ENCODE data around the gene PLD4. TPM values are rescaled to one million over a fixed set of nuclear protein-coding genes. Genes with fewer than 3 reads are reported as not detected.

Gene PLD4
- total and polyA plus RNA-seq, 2 of the 8 experiments (the other 6 are each of a cell fraction or from before 2014, with no cell fraction given) = 0.05 TPM; not detected in 1

DNA sequence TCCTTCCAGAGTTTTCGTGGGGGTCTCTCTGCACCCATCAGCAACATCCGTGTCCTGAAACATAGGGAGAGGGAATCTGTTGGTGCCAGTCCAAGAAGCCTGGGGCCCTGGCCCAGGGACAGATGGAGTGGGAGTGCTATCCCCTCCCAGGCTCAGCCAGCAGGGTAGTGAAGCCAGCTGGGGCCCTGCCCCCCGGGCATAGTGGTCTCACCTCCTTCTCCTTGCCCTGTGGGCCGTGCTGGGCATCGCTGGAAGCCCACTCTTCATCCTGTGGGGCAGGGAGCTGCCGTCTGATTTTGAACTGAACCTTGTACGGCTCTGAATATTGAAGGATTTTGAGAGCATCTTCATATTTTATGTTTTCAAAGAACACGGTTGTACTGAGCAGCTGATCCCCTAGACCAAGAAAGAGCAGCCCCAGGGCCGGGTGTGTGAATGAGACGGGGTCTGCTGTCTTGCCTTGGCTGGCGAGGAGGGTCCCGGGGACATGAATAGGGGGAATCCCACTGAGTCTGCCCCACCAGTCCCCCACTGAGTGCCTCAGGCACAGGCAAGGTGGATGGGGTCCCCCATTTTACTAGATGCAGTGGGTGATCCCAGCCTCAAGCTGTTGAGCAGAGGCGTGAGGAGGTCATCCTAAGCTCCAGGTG is 30.2 kb downstream of the PLD4 start (continued):
- TF ChIP-seq, protein P1, sequence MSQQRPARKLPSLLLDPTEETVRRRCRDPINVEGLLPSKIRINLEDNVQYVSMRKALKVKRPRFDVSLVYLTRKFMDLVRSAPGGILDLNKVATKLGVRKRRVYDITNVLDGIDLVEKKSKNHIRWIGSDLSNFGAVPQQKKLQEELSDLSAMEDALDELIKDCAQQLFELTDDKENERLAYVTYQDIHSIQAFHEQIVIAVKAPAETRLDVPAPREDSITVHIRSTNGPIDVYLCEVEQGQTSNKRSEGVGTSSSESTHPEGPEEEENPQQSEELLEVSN (IDR thresholded peaks at IDR 0.05) = no peak
- TF ChIP-seq, protein P2, sequence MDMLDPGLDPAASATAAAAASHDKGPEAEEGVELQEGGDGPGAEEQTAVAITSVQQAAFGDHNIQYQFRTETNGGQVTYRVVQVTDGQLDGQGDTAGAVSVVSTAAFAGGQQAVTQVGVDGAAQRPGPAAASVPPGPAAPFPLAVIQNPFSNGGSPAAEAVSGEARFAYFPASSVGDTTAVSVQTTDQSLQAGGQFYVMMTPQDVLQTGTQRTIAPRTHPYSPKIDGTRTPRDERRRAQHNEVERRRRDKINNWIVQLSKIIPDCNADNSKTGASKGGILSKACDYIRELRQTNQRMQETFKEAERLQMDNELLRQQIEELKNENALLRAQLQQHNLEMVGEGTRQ (IDR thresholded peaks at IDR 0.05; ENCODE audit: low read length) = no peak
- TF ChIP-seq SP1 (IDR thresholded peaks at IDR 0.05; ENCODE audit: low read depth, low read length) = no peak
- no peak for TF ChIP-seq POLR2A (IDR thresholded peaks at IDR 0.05; ENCODE audit: control extremely low read depth in 1 of 2, low read depth in 2 of 2, low read length in 2 of 2)
- no peak for TF ChIP-seq BRCA1 (IDR thresholded peaks at IDR 0.05; ENCODE audit: low read depth, low read length)

Measured in H1 (cell line).